ENCODE results near the gene MBNL1.

GRCh38 chr3:152281133-152281713, 12.5 kb downstream of the MBNL1 start:
- TF ChIP-seq CTCF (IDR thresholded peaks at IDR 0.05), result no peak
- TF ChIP-seq EP300 (IDR thresholded peaks at IDR 0.05), result no peak
- TF ChIP-seq POLR2AphosphoS5 (IDR thresholded peaks at IDR 0.05), result no peak
- TF ChIP-seq POLR2A (IDR thresholded peaks at IDR 0.05), result no peak
